SK-N-SH (cell line): ENCODE data around the gene PWWP2B. TPM values are rescaled to one million over a fixed set of nuclear protein-coding genes. Genes with fewer than 3 reads are reported as not detected.

Experiments used
- CTCF ChIA-PET: fragments of 300-600, 350-600 bp; formaldehyde crosslinking; extraction: SDS; loops from one replicate; lab custom pipeline; 2021; lab: Yijun Ruan, JAX
- POLR2A ChIA-PET: fragments of 350-600 bp; sonication (Branson Sonifier 250); formaldehyde crosslinking; extraction: SDS; loops from one replicate; lab custom pipeline; 2020; ENCODE audit warnings: antibody characterized with exemption, inconsistent platforms; lab: Yijun Ruan, JAX
- DNase-seq: peaks from one replicate; pipeline ENCODE4 v3.0.0; 2012
- H2AFZ ChIP-seq: fragments of 200-600 bp; sonication (generic); 2 replicates; pipeline ENCODE4 v1.8.1; 2016; ENCODE audit warnings: antibody characterized with exemption, mild to moderate bottlenecking, low read depth
- H3F3A ChIP-seq: fragments of 200-600 bp; sonication (generic); replicated peaks from 2 replicates; pipeline ENCODE3; 2016; ENCODE audit warnings: antibody characterized with exemption, mild to moderate bottlenecking; ENCODE audit not compliant: insufficient read depth
- H3K27ac ChIP-seq, 2 experiments: fragments of 200-500 bp in 1 of 2; fragments of 200-600 bp in 1 of 2; sonication (Bioruptor generic) in 1 of 2; sonication (generic), shearing (Covaris generic) in 1 of 2; 2 replicates each; pipeline versions ENCODE4 v1.5.1 to v1.6.1; 2014 to 2016; ENCODE audit warnings: low read depth in 2 of 2, inconsistent platforms in 1 of 2, low read length in 1 of 2, mild to moderate bottlenecking in 1 of 2, mixed read lengths in 1 of 2
- H3K27me3 ChIP-seq: fragments of 200-600 bp; sonication (generic), shearing (Covaris generic); 2 replicates; pipeline ENCODE4 v1.6.1; 2016; ENCODE audit warnings: mixed run types; ENCODE audit not compliant: insufficient read depth
- H3K36me3 ChIP-seq, 2 experiments: fragments of 200-500 bp in 1 of 2; fragments of 200-600 bp in 1 of 2; sonication (Bioruptor generic) in 1 of 2; sonication (generic) in 1 of 2; replicated peaks in 1 of 2; 2 replicates each; pipeline versions ENCODE3 to v1.5.1; 2014 to 2016; ENCODE audit warnings: low read length in 1 of 2, mild to moderate bottlenecking in 1 of 2; ENCODE audit not compliant: insufficient read depth in 2 of 2, control insufficient read depth in 1 of 2
- H3K4me1 ChIP-seq, 2 experiments: fragments of 200-500 bp in 1 of 2; fragments of 200-600 bp in 1 of 2; sonication (Bioruptor generic) in 1 of 2; sonication (generic), shearing (Covaris generic) in 1 of 2; 2 replicates each; pipeline versions ENCODE4 v1.5.1 to v1.6.1; 2014 to 2016; ENCODE audit warnings: low read depth in 1 of 2, low read length in 1 of 2, mixed run types in 1 of 2; ENCODE audit not compliant: insufficient read depth in 2 of 2, control insufficient read depth in 1 of 2
- H3K4me2 ChIP-seq: fragments of 200-600 bp; sonication (generic), shearing (Covaris generic); 2 replicates; pipeline ENCODE4 v1.6.1; 2017; ENCODE audit warnings: mixed run types
- H3K4me3 ChIP-seq, 2 experiments: fragments of 200-500 bp in 1 of 2; fragments of 200-600 bp in 1 of 2; sonication (Bioruptor generic) in 1 of 2; sonication (generic), shearing (Covaris generic) in 1 of 2; 2 replicates each; pipeline versions ENCODE4 v1.5.1 to v1.8.1; 2014 to 2016; ENCODE audit warnings: low read depth in 2 of 2, inconsistent platforms in 1 of 2, low read length in 1 of 2, mild to moderate bottlenecking in 1 of 2, mixed read lengths in 1 of 2, moderate library complexity in 1 of 2
- H3K79me2 ChIP-seq: fragments of 200-600 bp; sonication (generic); 2 replicates; pipeline ENCODE4 v1.8.1; 2017; ENCODE audit warnings: mild to moderate bottlenecking; ENCODE audit not compliant: insufficient read depth
- H3K9ac ChIP-seq: fragments of 200-600 bp; sonication (generic); 2 replicates; pipeline ENCODE4 v1.6.1; 2017; ENCODE audit warnings: mixed run types
- H3K9me2 ChIP-seq: fragments of 200-600 bp; sonication (generic); 2 replicates; pipeline ENCODE4 v1.6.1; 2017; ENCODE audit warnings: mixed run types
- H3K9me3 ChIP-seq: fragments of 200-600 bp; sonication (generic); 2 replicates; pipeline ENCODE4 v1.6.1; 2017; ENCODE audit warnings: mixed run types, mild to moderate bottlenecking, moderate library complexity
- H4K20me1 ChIP-seq: fragments of 200-600 bp; sonication (generic); 2 replicates; pipeline ENCODE4 v1.6.1; 2017; ENCODE audit warnings: mild to moderate bottlenecking, mixed run types; ENCODE audit not compliant: insufficient read depth
- EZH2phosphoT487 ChIP-seq: fragments of 200-600 bp; sonication (generic); IDR thresholded peaks from 2 replicates; pipeline ENCODE4 v1.6.1; 2017; ENCODE audit warnings: low read depth, mixed run types, mild to moderate bottlenecking, antibody characterized with exemption, moderate library complexity, borderline replicate concordance
- FOSL2 ChIP-seq: IDR thresholded peaks from 2 replicates; pipeline ENCODE4 v1.4.0; 2012; ENCODE audit warnings: low read depth, mild to moderate bottlenecking, moderate library complexity, borderline replicate concordance
- FOXJ3 ChIP-seq: sonication (generic); formaldehyde crosslinking; IDR thresholded peaks from 2 replicates; pipeline ENCODE4 v1.5.1; 2020; ENCODE audit warnings: mild to moderate bottlenecking, missing genetic modification reagents
- FOXM1 ChIP-seq: IDR thresholded peaks from 2 replicates; pipeline ENCODE4 v1.4.0; 2012; ENCODE audit warnings: low read depth, mild to moderate bottlenecking
- JUND ChIP-seq: IDR thresholded peaks from 2 replicates; pipeline ENCODE4 v1.4.0; 2012
- MEF2A ChIP-seq: IDR thresholded peaks from 2 replicates; pipeline ENCODE4 v1.4.0; 2012; ENCODE audit warnings: low read depth, borderline replicate concordance
- MXI1 ChIP-seq: IDR thresholded peaks from 2 replicates; pipeline ENCODE4 v1.6.1; 2012; ENCODE audit warnings: mild to moderate bottlenecking, low read depth, low read length, improper control_type of control experiment
- POLR2AphosphoS5 ChIP-seq: IDR thresholded peaks from 2 replicates; pipeline ENCODE4 v1.6.1; 2012; ENCODE audit warnings: low read depth, low read length
- RAD21 ChIP-seq: IDR thresholded peaks from 2 replicates; pipeline ENCODE4 v1.6.1; 2012; ENCODE audit warnings: mild to moderate bottlenecking, low read length
- RCOR1 ChIP-seq: fragments of 150-350 bp; IDR thresholded peaks from 2 replicates; pipeline ENCODE4 v1.6.1; 2017; ENCODE audit warnings: antibody characterized with exemption, low read length
- REST ChIP-seq: IDR thresholded peaks from 2 replicates; pipeline ENCODE4 v1.6.1; 2012; ENCODE audit warnings: mild to moderate bottlenecking, low read depth, low read length, moderate library complexity
- SMC3 ChIP-seq: IDR thresholded peaks from 2 replicates; pipeline ENCODE4 v1.6.1; 2012; ENCODE audit warnings: low read depth, low read length, improper control_type of control experiment
- TAF1 ChIP-seq: IDR thresholded peaks from 2 replicates; pipeline ENCODE4 v1.6.1; 2012; ENCODE audit warnings: low read depth, mild to moderate bottlenecking, low read length, moderate library complexity, borderline replicate concordance
- USF1 ChIP-seq: IDR thresholded peaks from 2 replicates; pipeline ENCODE4 v1.4.0; 2012; ENCODE audit warnings: low read depth, borderline replicate concordance
- YY1 ChIP-seq: IDR thresholded peaks from 2 replicates; pipeline ENCODE4 v1.4.0; 2012; ENCODE audit warnings: low read depth, mild to moderate bottlenecking
- WGBS: methylation state at CpG from one replicate; pipeline ENCODE4 v1.1.6; 2017; ENCODE audit warnings: low lambda C conversion rate; 5-methylcytosine and 5-hydroxymethylcytosine counted together
- polyA plus RNA-seq, 3 experiments: library from polyadenylated mRNA; depleted of rRNA; stranded (reverse); fragments of >200 nt; gene quantifications; 2 replicates each; pipeline ENCODE4 v1.2.3, GENCODE V29; 2012
- TF ChIP-seq, protein P1 (sequence below): IDR thresholded peaks from 2 replicates; pipeline ENCODE4 v1.4.0; 2012; ENCODE audit warnings: low read depth
- TF ChIP-seq, protein P2 (sequence below): fragments of 150-350 bp; IDR thresholded peaks from 2 replicates; pipeline ENCODE4 v1.6.1; 2017; ENCODE audit warnings: antibody characterized with exemption, low read length, low read depth, borderline replicate concordance
- TF ChIP-seq, protein P3 (sequence below): fragments of 200-600 bp; sonication (generic); IDR thresholded peaks from 2 replicates; pipeline ENCODE4 v1.6.1; 2017; ENCODE audit warnings: antibody characterized with exemption, mild to moderate bottlenecking, moderate library complexity

The PWWP2B gene
- polyA plus RNA-seq, 1 of the 3 experiments (the other 2 are of a cell fraction): 2.4 TPM

DNA sequence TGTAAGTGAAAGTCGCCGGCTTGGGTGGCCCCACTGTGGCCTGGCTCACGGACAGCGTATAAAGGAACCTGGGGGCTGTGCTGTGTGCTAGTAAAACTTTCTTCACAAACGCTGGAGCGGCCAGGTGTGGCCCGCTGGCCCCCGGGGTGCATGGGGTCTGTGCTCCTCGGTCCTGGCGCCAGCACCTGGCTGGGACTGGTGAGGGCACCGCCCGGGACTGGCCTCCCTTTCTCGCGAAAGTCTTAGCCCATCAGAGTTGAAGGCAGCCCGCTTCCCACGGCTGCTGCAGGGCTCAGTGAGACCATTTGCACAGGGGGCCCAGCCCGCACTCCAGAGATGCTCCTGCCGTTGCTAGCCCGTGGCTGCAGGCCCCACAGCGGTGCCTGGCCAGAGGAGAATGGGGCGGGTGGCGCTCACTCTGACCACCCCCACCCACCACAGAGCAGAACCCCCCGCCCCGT, 5.8 kb downstream of the PWWP2B start:
- H3K4me1 ChIP-seq: peaks cover 4 to 28% of the 10 kb centered on the region in 2 experiments; a peak in 2 of 4 replicates
- no peak overlapping the region for H3K4me3 ChIP-seq
- H3K9me2 ChIP-seq: no peaks in the 10 kb centered on the region
- WGBS: 92% methylated on average over 10 of the region's 24 CpGs
- DNase-seq: peak; percentile 40
- peaks cover 3% of the 10 kb centered on the region for H3F3A ChIP-seq
- POLR2A ChIA-PET: no interaction called here
- H4K20me1 ChIP-seq: no peaks in the 10 kb centered on the region
- peaks cover 0 to 13% of the 10 kb centered on the region in 2 experiments for H3K36me3 ChIP-seq
- H3K4me2 ChIP-seq: no peak overlapping the region
- no peak overlapping the region for H3K9ac ChIP-seq
- no peak overlapping the region for H2AFZ ChIP-seq
- peaks cover 9% of the 10 kb centered on the region; the same call in 1 of the 2 replicates for H3K79me2 ChIP-seq
- H3K27ac ChIP-seq: no peak overlapping the region
- H3K9me3 ChIP-seq: no peaks in the 10 kb centered on the region
- TF ChIP-seq USF1 (no peak), RAD21 (no peak), EZH2phosphoT487 (no peak), FOXM1 (no peak), SMC3 (no peak), YY1 (no peak), POLR2AphosphoS5 (no peak), FOSL2 (no peak), MEF2A (no peak), MXI1 (no peak), JUND (no peak), TAF1 (no peak), RCOR1 (no peak), FOXJ3 (CRISPR knock-in tag) (no peak), REST (no peak)
- TF ChIP-seq, protein P1, sequence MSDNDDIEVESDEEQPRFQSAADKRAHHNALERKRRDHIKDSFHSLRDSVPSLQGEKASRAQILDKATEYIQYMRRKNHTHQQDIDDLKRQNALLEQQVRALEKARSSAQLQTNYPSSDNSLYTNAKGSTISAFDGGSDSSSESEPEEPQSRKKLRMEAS: no peak
- TF ChIP-seq, protein P2, sequence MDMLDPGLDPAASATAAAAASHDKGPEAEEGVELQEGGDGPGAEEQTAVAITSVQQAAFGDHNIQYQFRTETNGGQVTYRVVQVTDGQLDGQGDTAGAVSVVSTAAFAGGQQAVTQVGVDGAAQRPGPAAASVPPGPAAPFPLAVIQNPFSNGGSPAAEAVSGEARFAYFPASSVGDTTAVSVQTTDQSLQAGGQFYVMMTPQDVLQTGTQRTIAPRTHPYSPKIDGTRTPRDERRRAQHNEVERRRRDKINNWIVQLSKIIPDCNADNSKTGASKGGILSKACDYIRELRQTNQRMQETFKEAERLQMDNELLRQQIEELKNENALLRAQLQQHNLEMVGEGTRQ: no peak
- TF ChIP-seq, protein P3, sequence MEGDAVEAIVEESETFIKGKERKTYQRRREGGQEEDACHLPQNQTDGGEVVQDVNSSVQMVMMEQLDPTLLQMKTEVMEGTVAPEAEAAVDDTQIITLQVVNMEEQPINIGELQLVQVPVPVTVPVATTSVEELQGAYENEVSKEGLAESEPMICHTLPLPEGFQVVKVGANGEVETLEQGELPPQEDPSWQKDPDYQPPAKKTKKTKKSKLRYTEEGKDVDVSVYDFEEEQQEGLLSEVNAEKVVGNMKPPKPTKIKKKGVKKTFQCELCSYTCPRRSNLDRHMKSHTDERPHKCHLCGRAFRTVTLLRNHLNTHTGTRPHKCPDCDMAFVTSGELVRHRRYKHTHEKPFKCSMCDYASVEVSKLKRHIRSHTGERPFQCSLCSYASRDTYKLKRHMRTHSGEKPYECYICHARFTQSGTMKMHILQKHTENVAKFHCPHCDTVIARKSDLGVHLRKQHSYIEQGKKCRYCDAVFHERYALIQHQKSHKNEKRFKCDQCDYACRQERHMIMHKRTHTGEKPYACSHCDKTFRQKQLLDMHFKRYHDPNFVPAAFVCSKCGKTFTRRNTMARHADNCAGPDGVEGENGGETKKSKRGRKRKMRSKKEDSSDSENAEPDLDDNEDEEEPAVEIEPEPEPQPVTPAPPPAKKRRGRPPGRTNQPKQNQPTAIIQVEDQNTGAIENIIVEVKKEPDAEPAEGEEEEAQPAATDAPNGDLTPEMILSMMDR: no peak
- H3K27me3 ChIP-seq: no peaks in the 10 kb centered on the region
- CTCF ChIA-PET: interaction anchor here (0.7 to 1.2 kb wide), 2 partner anchors 20 to 168 kb away, joined by 3 read pairs; no protein-coding TSS in a partner anchor
